ENCODE results near the gene VPS13C. TPM values are rescaled to one million over a fixed set of nuclear protein-coding genes. Genes with fewer than 3 reads are reported as not detected.

Gene VPS13C, protein sequence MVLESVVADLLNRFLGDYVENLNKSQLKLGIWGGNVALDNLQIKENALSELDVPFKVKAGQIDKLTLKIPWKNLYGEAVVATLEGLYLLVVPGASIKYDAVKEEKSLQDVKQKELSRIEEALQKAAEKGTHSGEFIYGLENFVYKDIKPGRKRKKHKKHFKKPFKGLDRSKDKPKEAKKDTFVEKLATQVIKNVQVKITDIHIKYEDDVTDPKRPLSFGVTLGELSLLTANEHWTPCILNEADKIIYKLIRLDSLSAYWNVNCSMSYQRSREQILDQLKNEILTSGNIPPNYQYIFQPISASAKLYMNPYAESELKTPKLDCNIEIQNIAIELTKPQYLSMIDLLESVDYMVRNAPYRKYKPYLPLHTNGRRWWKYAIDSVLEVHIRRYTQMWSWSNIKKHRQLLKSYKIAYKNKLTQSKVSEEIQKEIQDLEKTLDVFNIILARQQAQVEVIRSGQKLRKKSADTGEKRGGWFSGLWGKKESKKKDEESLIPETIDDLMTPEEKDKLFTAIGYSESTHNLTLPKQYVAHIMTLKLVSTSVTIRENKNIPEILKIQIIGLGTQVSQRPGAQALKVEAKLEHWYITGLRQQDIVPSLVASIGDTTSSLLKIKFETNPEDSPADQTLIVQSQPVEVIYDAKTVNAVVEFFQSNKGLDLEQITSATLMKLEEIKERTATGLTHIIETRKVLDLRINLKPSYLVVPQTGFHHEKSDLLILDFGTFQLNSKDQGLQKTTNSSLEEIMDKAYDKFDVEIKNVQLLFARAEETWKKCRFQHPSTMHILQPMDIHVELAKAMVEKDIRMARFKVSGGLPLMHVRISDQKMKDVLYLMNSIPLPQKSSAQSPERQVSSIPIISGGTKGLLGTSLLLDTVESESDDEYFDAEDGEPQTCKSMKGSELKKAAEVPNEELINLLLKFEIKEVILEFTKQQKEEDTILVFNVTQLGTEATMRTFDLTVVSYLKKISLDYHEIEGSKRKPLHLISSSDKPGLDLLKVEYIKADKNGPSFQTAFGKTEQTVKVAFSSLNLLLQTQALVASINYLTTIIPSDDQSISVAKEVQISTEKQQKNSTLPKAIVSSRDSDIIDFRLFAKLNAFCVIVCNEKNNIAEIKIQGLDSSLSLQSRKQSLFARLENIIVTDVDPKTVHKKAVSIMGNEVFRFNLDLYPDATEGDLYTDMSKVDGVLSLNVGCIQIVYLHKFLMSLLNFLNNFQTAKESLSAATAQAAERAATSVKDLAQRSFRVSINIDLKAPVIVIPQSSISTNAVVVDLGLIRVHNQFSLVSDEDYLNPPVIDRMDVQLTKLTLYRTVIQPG (N-terminal part only)
- total RNA-seq (2021) (40.0 and 48.9 TPM in 2 replicates), Bru-seq, nascent RNA (percentile 76 among the genes with signal in this experiment), BruChase-seq, experiment 1, labeled RNA remaining after a 2-hour chase (percentile 82 among the genes with signal in this experiment), BruChase-seq, experiment 2, labeled RNA remaining after a 6-hour chase (percentile 78 among the genes with signal in this experiment)
- long read RNA-seq, partial matches to known transcripts: 3 of 7 reads
- long read RNA-seq, other reads (novel, unspliced or antisense): 3 of 7 reads

- H3K9me3 ChIP-seq (ENCODE audit: insufficient read depth, low read depth): no peaks in the 10 kb centered on the region
- no TSS peak for BruUV-seq (replicated peaks)
- intact Hi-C loops (cut with micrococcal nuclease; ENCODE audit: unreplicated experiment): no loop called here
- peak; percentile 80 to 94 for DNase-seq
- H4K20me1 ChIP-seq (ENCODE audit: insufficient read depth): no peaks in the 10 kb centered on the region
- peak within 1 kb of the TSS; percentile 91 for H2AFZ ChIP-seq
- ChIA-PET POLR2A (ENCODE audit: unreplicated experiment) (interaction anchor here (0.5 to 0.6 kb wide), 2 partner anchors 58 to 100 kb away, joined by 3 read pairs; no protein-coding TSS in a partner anchor), CTCF (interaction anchor here (0.7 to 1.1 kb wide), 2 partner anchors 14 to 59 kb away, joined by 3 to 5 read pairs; no protein-coding TSS in a partner anchor)
- peak within 1 kb of the TSS; percentile 93 for H3K4me2 ChIP-seq
- H3K36me3 ChIP-seq (ENCODE audit: low read depth): 0 out of 2 replicates have a peak, but pooled peaks cover 2% of the 10 kb centered on the region
- H3K27me3 ChIP-seq (ENCODE audit: insufficient read depth, low read depth): no peaks in the 10 kb centered on the region
- H3K27ac ChIP-seq: peak within 1 kb of the TSS; percentile 58
- H3K4me1 ChIP-seq (replicated peaks; ENCODE audit: insufficient read depth): peaks cover 59% of the 10 kb centered on the region
- H3K9me2 ChIP-seq (ENCODE audit: insufficient read depth): no peaks in the 10 kb centered on the region
- TF ChIP-seq EZH2 (IDR thresholded peaks at IDR 0.05; ENCODE audit: low read depth) (no peak), CTCF (conservative IDR thresholded peaks at IDR 0.05) (peak; percentile 59; the same call in 1 of the 2 replicates)
- peaks cover 32% of the 10 kb centered on the region for H3F3A ChIP-seq (ENCODE audit: insufficient read depth, low read depth)
- H3K4me3 ChIP-seq: peak within 1 kb of the TSS; percentile 85
- H3K79me2 ChIP-seq (ENCODE audit: low read depth): peaks cover 50% of the 10 kb centered on the region
Measured at GRCh38 chr15:62060113-62060895, at the start of gene VPS13C. TSS of gene VPS13C (minus strand) at chr15:62060447. CDS start at chr15:62060374, 73 bp downstream.

DNA sequence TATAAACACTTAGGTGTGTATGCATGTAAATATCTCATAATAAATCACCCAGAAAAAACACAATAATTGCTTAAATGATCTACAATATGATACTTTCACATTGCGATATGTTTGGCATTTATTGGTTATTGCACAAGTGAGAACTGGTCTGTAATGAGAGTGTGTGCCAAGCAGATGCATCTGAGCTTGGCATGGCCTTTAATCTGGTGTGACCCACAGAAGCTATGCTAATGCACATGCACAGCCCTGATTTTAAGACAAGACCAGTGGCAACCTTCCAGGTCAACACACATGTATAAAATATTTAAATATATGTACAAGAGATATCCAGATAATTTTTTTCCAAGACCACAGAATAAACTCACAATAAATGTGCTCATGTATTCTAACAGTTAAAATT is 49.2 kb upstream of the VPS13C start:
- BruUV-seq (replicated peaks): no TSS peak
- no peaks in the 10 kb centered on the region for H3K27me3 ChIP-seq (ENCODE audit: insufficient read depth, low read depth)
- peaks cover 12% of the 10 kb centered on the region; the same call in 1 of the 2 replicates for H3F3A ChIP-seq (ENCODE audit: insufficient read depth, low read depth)
- ChIA-PET CTCF (no interaction called here), POLR2A (ENCODE audit: unreplicated experiment) (no interaction called here)
- TF ChIP-seq EZH2 (IDR thresholded peaks at IDR 0.05; ENCODE audit: low read depth) (no peak), CTCF (conservative IDR thresholded peaks at IDR 0.05) (no peak)
- no peaks in the 10 kb centered on the region for H3K9me2 ChIP-seq (ENCODE audit: insufficient read depth)
- no peak overlapping the region for H2AFZ ChIP-seq
- peaks cover 26% of the 10 kb centered on the region for H3K4me1 ChIP-seq (replicated peaks; ENCODE audit: insufficient read depth)
- intact Hi-C loops (cut with micrococcal nuclease; ENCODE audit: unreplicated experiment): no loop called here
- no peaks in the 10 kb centered on the region for H3K36me3 ChIP-seq (ENCODE audit: low read depth)
- no peaks in the 10 kb centered on the region for H4K20me1 ChIP-seq (ENCODE audit: insufficient read depth)
- H3K4me2 ChIP-seq: no peak overlapping the region
- no peak for DNase-seq
- H3K79me2 ChIP-seq (ENCODE audit: low read depth): no peaks in the 10 kb centered on the region
- no peaks in the 10 kb centered on the region for H3K9me3 ChIP-seq (ENCODE audit: insufficient read depth, low read depth)
- no peak overlapping the region for H3K27ac ChIP-seq
- H3K4me3 ChIP-seq: no peak overlapping the region
